ENCODE data around the gene IGLL5.

The IGLL5 gene

GRCh38 chr22:22893077-22893805 is 5.6 kb downstream of the IGLL5 start:
- Histone ChIP-seq H4K20me1 (ENCODE audit: control insufficient read depth, insufficient read depth, low read depth, low read length) (no peaks in the 10 kb centered on the region), H3K36me3 (ENCODE audit: control insufficient read depth, low read length) (no peaks in the 10 kb centered on the region), H3K9me3 (ENCODE audit: control insufficient read depth, insufficient read depth, low read length) (no peaks in the 10 kb centered on the region), H3K27me3 (ENCODE audit: control insufficient read depth, low read length) (no peaks in the 10 kb centered on the region), H3F3A (ENCODE audit: control insufficient read depth, insufficient read depth) (no peaks in the 10 kb centered on the region), H3K4me1 (ENCODE audit: control insufficient read depth, low read length) (no peaks in the 10 kb centered on the region), H3K27ac (ENCODE audit: low read depth, low read length) (no peak overlapping the region), H3K79me2 (ENCODE audit: control insufficient read depth, low read length) (no peaks in the 10 kb centered on the region), H3K9me2 (replicated peaks; ENCODE audit: control insufficient read depth, low read length) (no peaks in the 10 kb centered on the region), H3K4me3 (ENCODE audit: low read length) (no peak overlapping the region), H3K4me2 (ENCODE audit: low read length) (no peak overlapping the region)
- TF ChIP-seq, protein P1, sequence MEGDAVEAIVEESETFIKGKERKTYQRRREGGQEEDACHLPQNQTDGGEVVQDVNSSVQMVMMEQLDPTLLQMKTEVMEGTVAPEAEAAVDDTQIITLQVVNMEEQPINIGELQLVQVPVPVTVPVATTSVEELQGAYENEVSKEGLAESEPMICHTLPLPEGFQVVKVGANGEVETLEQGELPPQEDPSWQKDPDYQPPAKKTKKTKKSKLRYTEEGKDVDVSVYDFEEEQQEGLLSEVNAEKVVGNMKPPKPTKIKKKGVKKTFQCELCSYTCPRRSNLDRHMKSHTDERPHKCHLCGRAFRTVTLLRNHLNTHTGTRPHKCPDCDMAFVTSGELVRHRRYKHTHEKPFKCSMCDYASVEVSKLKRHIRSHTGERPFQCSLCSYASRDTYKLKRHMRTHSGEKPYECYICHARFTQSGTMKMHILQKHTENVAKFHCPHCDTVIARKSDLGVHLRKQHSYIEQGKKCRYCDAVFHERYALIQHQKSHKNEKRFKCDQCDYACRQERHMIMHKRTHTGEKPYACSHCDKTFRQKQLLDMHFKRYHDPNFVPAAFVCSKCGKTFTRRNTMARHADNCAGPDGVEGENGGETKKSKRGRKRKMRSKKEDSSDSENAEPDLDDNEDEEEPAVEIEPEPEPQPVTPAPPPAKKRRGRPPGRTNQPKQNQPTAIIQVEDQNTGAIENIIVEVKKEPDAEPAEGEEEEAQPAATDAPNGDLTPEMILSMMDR (IDR thresholded peaks at IDR 0.05; ENCODE audit: low read depth, low read length, poor library complexity, severe bottlenecking) = no peak
- no peak for TF ChIP-seq EZH2phosphoT487 (IDR thresholded peaks at IDR 0.05; ENCODE audit: borderline replicate concordance, low read length)

- Histone ChIP-seq H3K27ac (ENCODE audit: low read depth, low read length) (no peak overlapping the region), H3K9me3 (ENCODE audit: control insufficient read depth, insufficient read depth, low read length) (no peaks in the 10 kb centered on the region), H4K20me1 (ENCODE audit: control insufficient read depth, insufficient read depth, low read depth, low read length) (no peaks in the 10 kb centered on the region), H3K4me3 (ENCODE audit: low read length) (no peak overlapping the region), H3F3A (ENCODE audit: control insufficient read depth, insufficient read depth) (no peaks in the 10 kb centered on the region), H3K27me3 (ENCODE audit: control insufficient read depth, low read length) (no peaks in the 10 kb centered on the region), H3K9me2 (replicated peaks; ENCODE audit: control insufficient read depth, low read length) (no peaks in the 10 kb centered on the region), H3K4me2 (ENCODE audit: low read length) (no peak overlapping the region), H3K36me3 (ENCODE audit: control insufficient read depth, low read length) (no peaks in the 10 kb centered on the region), H3K4me1 (ENCODE audit: control insufficient read depth, low read length) (no peaks in the 10 kb centered on the region), H3K79me2 (ENCODE audit: control insufficient read depth, low read length) (no peaks in the 10 kb centered on the region)
- TF ChIP-seq, protein P1 (IDR thresholded peaks at IDR 0.05; ENCODE audit: low read depth, low read length, poor library complexity, severe bottlenecking) = no peak
- TF ChIP-seq EZH2phosphoT487 (IDR thresholded peaks at IDR 0.05; ENCODE audit: borderline replicate concordance, low read length) = no peak
Measured at GRCh38 chr22:22893891-22894739, 6.5 kb downstream of the IGLL5 start.

DNA sequence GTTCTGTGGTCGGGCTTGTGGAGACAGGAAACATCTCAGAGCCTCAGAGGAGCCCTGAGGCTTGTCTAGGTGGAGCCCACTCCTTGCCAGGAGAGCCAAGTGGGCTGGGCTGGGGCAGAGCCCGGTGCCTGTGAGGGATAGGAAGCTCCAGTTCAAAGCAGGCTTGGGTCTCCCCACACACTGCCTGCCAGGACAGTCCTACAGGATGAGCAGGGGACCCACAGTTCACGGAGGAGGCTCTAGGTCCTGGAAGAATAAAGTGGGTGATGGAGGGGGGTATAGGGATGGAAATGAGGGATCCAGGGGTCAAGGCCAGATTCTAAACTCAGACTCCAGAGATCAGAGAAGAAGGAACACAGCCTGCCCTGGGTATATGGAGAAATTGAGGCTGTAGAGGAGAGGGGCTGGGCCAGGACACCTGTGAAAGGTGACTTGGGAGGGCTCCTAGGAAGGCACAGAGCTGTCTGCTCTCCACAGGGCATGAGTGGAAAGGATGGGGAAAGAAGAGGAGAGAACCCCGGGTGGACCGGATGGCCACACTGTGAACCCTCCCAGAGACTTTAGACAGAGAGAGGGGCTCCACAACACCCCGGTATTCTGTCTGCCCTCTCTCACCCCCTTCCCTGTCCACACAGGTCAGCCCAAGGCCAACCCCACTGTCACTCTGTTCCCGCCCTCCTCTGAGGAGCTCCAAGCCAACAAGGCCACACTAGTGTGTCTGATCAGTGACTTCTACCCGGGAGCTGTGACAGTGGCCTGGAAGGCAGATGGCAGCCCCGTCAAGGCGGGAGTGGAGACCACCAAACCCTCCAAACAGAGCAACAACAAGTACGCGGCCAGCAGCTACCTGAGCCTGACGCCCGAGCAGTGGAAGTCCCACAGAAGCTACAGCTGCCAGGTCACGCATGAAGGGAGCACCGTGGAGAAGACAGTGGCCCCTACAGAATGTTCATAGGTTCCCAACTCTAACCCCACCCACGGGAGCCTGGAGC is 7.4 kb downstream of the IGLL5 start:
- Histone ChIP-seq H3K27ac (ENCODE audit: low read depth, low read length) (no peak overlapping the region), H3K4me1 (ENCODE audit: control insufficient read depth, low read length) (no peaks in the 10 kb centered on the region), H4K20me1 (ENCODE audit: control insufficient read depth, insufficient read depth, low read depth, low read length) (no peaks in the 10 kb centered on the region), H3F3A (ENCODE audit: control insufficient read depth, insufficient read depth) (no peaks in the 10 kb centered on the region), H3K9me3 (ENCODE audit: control insufficient read depth, insufficient read depth, low read length) (no peaks in the 10 kb centered on the region), H3K9me2 (replicated peaks; ENCODE audit: control insufficient read depth, low read length) (no peaks in the 10 kb centered on the region), H3K79me2 (ENCODE audit: control insufficient read depth, low read length) (no peaks in the 10 kb centered on the region), H3K4me3 (ENCODE audit: low read length) (no peak overlapping the region), H3K4me2 (ENCODE audit: low read length) (no peak overlapping the region), H3K36me3 (ENCODE audit: control insufficient read depth, low read length) (no peaks in the 10 kb centered on the region), H3K27me3 (ENCODE audit: control insufficient read depth, low read length) (no peaks in the 10 kb centered on the region)
- no peak for TF ChIP-seq EZH2phosphoT487 (IDR thresholded peaks at IDR 0.05; ENCODE audit: borderline replicate concordance, low read length)
- TF ChIP-seq, protein P1 (IDR thresholded peaks at IDR 0.05; ENCODE audit: low read depth, low read length, poor library complexity, severe bottlenecking) = no peak

Measured in DOHH2 (cell line).